Measurements from ENCODE around the gene MYH11. TPM values are rescaled to one million over a fixed set of nuclear protein-coding genes. Genes with fewer than 3 reads are reported as not detected.
A peak's percentile ranks its signal among the peaks of the same experiment; 100 is the strongest.

Gene MYH11
- total RNA-seq, 2 donors from 2014 or later, result 968 to 2,091 TPM

- H3K9me3 ChIP-seq, result no peaks in the 10 kb centered on the region
- H3K27ac ChIP-seq, result no peak overlapping the region
- H3K27me3 ChIP-seq (replicated peaks; ENCODE audit: insufficient read depth), result no peaks in the 10 kb centered on the region
- H3K36me3 ChIP-seq, result no peaks in the 10 kb centered on the region
- H3K4me3 ChIP-seq, result no peak overlapping the region
- no peak for TF ChIP-seq POLR2A (IDR thresholded peaks at IDR 0.05)
- no peak for TF ChIP-seq CTCF (IDR thresholded peaks at IDR 0.05)
- TF ChIP-seq POLR2AphosphoS5 (IDR thresholded peaks at IDR 0.05), result no peak
- intact Hi-C loops (cut with DNase I), result no loop called here
- DNase-seq (ENCODE audit: low spot score), result no peak
- 76% methylated on average over 6 of the region's 6 CpGs for WGBS
- no peaks in the 10 kb centered on the region for H3K4me1 ChIP-seq (replicated peaks)
Observed at GRCh38 chr16:15778999-15779614, 77.7 kb downstream of the MYH11 start.

- H3K36me3 ChIP-seq, result no peaks in the 10 kb centered on the region
- TF ChIP-seq CTCF (IDR thresholded peaks at IDR 0.05), result no peak
- no peak for TF ChIP-seq POLR2AphosphoS5 (IDR thresholded peaks at IDR 0.05)
- no peak for TF ChIP-seq POLR2A (IDR thresholded peaks at IDR 0.05)
- no peak overlapping the region for H3K27ac ChIP-seq
- WGBS, result 81% methylated on average over 8 of the region's 8 CpGs
- no peaks in the 10 kb centered on the region for H3K9me3 ChIP-seq
- no peaks in the 10 kb centered on the region for H3K27me3 ChIP-seq (replicated peaks; ENCODE audit: insufficient read depth)
- no peaks in the 10 kb centered on the region for H3K4me1 ChIP-seq (replicated peaks)
- no peak for DNase-seq (ENCODE audit: low spot score)
- intact Hi-C loops (cut with DNase I), result no loop called here
- no peak overlapping the region for H3K4me3 ChIP-seq
Observed at GRCh38 chr16:15778204-15778743, 78.6 kb downstream of the MYH11 start.

GRCh38 chr16:15777533-15778203 is 79.2 kb downstream of the MYH11 start:
- Histone ChIP-seq H3K27me3 (replicated peaks; ENCODE audit: insufficient read depth) (no peaks in the 10 kb centered on the region), H3K4me1 (replicated peaks) (no peaks in the 10 kb centered on the region), H3K36me3 (no peaks in the 10 kb centered on the region), H3K27ac (no peak overlapping the region), H3K9me3 (no peaks in the 10 kb centered on the region), H3K4me3 (no peak overlapping the region)
- WGBS, result 54% methylated on average over 11 of the region's 11 CpGs
- TF ChIP-seq POLR2A (IDR thresholded peaks at IDR 0.05) (no peak), POLR2AphosphoS5 (IDR thresholded peaks at IDR 0.05) (no peak), CTCF (IDR thresholded peaks at IDR 0.05) (peak in 3 of 4 experiments; percentile 27 to 49 (median 34))
- DNase-seq (ENCODE audit: low spot score), result peak; percentile 10
- intact Hi-C loops (cut with DNase I), result no loop called here

- H3K4me3 ChIP-seq, result no peak overlapping the region
- H3K27ac ChIP-seq, result no peak overlapping the region
- DNase-seq (ENCODE audit: low spot score), result no peak
- no peaks in the 10 kb centered on the region for H3K36me3 ChIP-seq
- intact Hi-C loops (cut with DNase I), result no loop called here
- no peaks in the 10 kb centered on the region for H3K27me3 ChIP-seq (replicated peaks; ENCODE audit: insufficient read depth)
- H3K4me1 ChIP-seq (replicated peaks), result no peaks in the 10 kb centered on the region
- no peaks in the 10 kb centered on the region for H3K9me3 ChIP-seq
- WGBS, result 59% methylated on average over 10 of the region's 10 CpGs
- no peak for TF ChIP-seq CTCF (IDR thresholded peaks at IDR 0.05)
- no peak for TF ChIP-seq POLR2AphosphoS5 (IDR thresholded peaks at IDR 0.05)
- TF ChIP-seq POLR2A (IDR thresholded peaks at IDR 0.05), result no peak
Observed at GRCh38 chr16:15776572-15776971, 80.3 kb downstream of the MYH11 start.

All from prostate gland (tissue), 2 donors.